Stimulated activated CD4-positive, alpha-beta T cell treated with anti-CD3 and anti-CD28 coated beads, Interleukin-4, amount 100 ng/mL, for 48 hours (primary cell): ENCODE results near the gene TCTA.
A peak's percentile ranks its signal among the peaks of the same experiment; 100 is the strongest.

Experiments
- DNase-seq, 2 donors: peaks; one replicate each; pipeline ENCODE4 v3.0.0-alpha.2; 2020; ENCODE audit warnings: low read depth in 2 of 2

TCTA gene

DNA sequence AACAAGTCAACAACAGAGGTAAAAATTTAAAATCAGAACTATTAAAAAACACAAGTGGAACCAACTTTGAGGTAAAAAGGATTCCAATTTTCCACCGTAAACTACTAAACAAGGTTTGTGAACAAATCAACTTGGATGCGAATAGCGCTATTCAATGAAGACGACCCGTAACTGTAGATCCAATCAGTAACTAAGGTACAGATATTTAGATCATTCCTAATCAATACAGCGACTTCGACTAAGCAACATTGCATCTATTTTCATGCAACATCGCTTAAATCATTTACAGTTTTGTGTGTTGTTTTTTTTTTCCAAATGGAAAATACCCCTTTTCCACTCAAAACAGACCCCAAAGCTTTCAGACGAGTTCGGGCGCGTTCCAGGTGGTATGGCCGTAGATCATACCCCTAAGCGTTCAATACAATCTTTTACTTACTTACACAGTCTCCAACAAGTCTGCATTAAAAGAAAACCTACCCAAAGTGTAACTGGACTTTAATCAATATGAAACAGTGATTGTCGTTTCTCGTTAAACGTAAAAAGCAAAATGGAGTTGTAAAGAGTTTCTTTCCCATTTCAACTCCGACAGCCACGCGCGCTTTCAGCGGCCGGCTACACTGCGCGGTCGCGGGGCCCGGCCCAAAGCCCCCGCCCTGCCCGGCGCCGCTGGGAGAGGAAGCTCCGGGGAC, 1.2 kb upstream of the TCTA start:
- DNase-seq: no peak

DNA sequence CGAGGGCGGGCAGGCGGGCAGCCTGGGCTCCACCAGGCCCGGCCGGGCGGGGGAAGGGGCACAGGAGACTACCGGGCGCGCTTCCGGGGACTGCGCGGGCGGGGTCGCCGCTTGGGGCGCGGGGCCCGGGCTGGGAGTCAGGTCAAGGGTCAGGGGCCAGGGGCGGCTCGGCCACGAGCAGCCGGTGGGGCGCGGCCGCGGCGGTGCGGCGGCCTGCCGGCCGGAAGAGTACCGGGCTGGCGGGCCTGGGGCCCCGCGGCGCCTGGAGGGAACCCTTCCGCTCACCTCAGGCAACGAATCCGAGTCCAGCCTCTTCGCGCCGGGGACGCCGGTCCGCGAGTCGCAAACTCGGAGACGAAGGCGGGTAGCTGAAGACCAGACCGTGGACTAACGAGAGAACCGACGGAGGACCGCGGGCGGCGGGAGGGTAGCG, 672 bp upstream of the TCTA start:
- peak in 1 of 2 donors; percentile 44 for DNase-seq

DNA sequence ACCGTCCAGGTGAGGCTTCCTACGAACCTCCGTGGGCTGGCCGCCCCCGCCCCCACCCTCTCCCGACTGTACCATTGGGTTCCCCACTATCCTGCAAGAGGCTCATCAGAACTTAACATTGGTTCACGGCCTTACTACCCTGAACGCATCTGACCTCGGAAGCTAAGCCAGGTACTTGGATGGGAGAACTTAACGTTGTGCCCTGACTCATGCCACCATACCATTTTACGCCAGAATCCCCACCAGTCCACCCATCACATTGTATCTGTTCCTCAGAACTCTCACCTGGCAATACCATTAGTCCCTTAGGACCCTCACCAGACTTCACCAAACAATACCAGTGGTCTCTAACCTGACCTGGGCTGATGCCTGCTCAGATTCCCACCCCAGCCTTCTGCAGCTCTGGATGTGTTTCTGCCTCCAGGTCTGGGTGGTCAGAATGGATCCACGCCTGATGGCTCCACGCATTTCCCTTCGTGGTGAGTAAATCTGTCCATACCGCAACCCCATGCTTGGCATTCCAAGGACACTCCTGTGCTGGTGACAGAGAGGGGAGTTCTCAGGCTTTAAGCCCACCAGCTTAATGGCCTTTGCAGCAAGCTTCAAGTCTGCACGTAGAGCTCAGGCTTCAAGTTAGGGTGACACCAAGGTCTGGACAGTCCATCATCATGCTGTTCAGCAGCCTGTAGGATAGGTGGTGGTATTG, 562 bp downstream of the TCTA start:
- no peak for DNase-seq

DNA sequence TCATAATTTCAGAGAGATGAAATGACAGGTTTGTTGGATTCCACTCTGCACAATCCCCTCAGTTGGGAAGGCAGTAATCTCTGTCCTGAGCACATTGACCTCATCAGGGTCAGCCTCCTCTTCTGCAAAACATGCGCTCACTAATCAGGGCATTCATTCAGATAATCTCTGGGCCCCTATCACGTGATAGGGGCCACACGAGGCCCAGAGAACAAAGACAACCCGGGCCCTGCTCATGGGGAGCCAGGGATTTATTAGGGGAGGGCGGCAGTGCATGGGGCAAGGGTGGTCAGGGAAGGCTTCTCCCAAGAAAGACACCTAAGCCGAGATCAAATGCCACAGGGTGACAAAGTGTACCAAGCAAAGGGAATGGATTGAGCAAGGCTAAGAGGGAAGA, 1.1 kb downstream of the TCTA start:
- DNase-seq: no peak

DNA sequence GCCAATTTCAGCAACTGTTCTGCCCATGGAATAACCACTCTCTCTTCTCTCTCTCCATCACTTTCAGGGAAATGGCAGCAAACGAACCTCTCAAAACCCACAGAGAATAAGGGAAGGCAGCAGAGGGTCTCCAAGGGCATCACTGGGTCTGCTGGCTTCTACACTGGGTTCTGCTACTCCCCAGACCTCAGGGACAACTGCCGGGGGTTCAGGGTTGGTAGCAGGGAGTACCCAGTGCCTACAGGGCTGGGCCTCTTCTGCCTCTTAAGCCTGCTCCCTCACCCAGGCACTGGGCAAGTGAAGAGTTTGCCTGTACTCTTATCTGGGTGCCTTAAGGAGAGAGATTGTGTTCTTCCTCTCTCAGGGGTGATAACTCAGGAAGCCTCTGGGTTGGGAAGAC, 2.5 kb downstream of the TCTA start:
- no peak for DNase-seq

DNA sequence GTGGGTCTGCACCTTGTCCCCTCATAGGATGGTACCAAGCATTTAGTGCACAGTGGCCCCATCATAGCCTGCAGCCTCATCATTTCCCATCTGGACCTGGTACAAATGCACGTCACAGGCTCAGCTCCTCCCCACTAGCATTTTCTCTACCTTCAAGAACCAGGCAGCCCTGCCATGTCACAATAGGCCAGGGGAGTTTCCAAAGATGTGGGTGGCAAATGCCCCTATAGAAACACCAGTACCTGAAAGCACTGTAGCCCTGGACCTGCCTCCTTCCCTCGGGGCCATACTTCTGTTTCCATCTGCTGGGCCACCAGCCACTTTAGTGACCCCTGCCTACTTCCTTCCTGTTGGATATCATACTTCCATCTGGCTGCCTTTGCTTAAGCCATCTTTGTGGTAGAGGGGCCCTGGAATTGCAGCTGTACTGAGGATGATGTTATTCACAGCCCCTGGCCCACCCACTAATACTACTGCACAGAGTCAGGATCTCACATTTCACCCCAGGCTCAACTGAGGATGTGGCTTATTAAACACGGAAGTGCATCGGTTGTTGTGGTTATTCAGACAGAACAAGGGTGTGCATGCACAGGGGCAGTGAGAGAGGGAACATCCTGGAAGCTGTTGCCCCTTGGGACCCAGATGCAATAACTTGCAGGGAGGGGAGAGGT, 3.8 kb downstream of the TCTA start:
- DNase-seq: peak; percentile 40 to 50

DNA sequence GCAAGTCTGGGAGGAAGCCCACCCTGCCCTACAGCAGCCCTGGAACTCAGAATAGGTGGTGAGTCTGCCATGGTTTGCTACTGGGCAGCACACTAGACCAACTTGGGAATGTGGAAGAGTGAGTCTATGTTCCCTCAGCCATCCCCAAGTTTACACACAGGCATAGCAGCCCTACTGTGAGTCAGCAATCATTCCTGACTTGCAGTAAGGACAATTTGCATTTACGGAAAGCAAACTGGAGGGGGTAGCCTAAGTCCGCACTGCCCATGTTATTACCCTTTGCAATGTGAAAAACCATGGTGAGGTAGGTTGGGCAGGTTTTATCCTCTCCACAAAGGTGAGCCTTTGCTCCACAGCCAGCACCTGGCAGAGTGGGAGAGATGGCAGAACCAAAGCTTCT, 4.6 kb downstream of the TCTA start:
- DNase-seq: no peak

DNA sequence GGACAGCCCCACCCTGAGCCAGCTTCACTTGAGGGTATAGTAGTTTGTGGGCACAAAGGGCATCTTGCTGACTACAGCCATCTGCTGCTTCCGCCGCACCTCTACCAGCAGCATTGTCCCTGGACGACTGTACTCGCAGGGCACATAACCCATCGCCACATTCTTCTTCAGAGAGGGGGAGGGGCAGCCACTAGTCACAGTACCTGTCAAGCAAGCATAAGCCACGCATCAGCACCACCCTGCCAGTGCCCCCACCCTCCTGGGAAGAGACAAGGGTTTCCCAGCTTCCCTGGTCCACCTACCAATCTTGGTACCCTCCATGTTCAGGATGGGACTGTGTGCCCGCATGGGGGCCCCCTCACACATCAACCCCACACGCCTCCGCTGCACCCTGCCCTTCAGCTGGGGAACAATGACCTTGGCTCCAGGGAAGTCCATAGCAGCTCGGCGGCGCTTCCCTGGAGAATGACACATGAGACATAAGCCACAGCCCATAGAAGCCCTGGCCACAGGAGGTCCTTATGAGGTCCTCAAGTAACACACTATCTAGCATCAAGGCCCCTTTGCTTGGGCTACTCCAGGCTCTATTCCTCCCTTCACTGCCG, 5.4 kb downstream of the TCTA start:
- no peak for DNase-seq

DNA sequence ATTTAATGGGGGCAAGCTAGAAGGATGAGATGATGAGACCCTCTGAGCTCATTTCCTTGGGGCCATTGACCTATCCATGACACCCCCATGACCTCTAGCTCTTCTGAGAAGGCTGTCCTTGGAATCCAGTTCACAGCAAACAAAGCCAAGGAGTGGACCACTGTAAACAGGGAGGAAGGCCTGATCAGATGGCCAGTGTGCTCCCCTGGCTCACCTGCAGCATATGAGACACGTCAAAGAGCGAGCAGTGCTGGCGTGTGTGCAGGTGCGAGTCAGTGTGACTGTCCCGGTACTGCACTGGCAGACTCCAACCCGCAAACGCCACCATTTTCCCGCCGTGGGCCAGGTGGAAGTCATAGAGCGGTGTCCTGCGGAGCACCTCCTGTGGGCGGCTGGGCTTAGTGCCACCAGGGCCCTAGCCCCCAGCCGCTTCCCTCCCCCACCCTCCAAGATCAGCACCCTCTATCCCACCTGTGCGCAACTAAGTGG, 9.7 kb downstream of the TCTA start:
- no peak for DNase-seq

DNA sequence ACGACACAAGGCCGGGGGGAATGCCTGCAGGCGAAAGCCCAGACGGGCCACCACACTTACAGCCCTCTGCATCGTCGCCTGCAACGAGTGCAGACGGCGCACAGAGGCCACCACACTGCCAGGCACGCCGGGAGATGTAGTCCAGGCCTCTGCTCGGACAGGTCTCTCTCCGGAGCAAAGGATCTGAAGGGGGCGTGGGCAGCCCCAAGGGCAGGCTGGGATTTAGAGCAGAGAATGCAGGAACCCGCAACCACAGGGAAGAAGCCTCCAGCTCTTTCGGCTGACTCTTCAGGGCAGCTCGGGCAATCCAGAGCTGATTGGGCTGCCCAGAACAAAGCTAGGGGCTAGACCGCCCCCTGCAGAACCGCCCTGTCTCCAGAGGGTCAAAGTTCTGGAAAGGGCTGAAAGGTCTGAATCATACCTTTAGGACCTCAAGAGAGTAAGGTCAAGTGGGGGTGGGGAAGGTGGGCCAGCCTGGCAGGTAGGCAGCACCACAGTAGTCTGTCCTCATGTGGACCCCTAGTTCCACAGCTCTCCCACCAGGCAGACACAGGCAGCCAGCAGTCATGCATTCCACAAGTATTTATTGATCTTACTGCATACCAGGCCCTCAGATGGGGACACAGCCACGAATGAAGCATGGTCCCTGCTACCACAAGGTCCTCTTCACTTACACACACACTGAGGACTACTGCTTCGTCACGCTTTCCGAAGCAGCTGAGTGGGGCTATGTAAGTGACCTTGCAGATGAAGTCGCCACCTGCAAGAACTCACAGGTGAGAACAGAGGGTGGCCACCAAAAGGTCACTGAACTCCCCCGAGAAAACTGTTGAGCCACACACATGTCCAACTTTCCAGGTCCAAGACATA, 10.4 kb downstream of the TCTA start, which contains the start of gene AMT:
Gene AMT, minus strand, starts transcription at position 95 of the 870 bp plus-strand sequence. Its CDS starts 23 bp downstream, at position 72.
- DNase-seq: no peak

DNA sequence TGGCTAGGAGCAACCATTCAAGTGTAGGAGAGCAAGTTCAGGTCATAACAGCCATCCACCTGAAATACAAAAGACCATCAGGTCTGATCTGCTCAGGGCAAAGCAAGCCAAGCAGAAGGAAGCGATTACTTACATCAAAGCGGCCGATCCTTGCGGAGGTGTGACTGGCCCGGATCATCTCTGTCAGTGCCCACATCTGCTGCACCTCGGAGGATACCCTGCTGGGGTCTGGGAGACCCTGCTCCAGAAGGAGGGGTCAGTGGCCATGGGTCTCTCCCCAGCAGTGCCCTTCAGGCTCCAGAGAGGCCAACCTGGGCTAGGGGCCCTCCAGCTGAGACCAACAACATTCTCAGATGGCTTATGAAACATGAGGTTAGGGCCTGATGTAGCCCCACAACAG, 12.6 kb downstream of the TCTA start:
- no peak for DNase-seq

DNA sequence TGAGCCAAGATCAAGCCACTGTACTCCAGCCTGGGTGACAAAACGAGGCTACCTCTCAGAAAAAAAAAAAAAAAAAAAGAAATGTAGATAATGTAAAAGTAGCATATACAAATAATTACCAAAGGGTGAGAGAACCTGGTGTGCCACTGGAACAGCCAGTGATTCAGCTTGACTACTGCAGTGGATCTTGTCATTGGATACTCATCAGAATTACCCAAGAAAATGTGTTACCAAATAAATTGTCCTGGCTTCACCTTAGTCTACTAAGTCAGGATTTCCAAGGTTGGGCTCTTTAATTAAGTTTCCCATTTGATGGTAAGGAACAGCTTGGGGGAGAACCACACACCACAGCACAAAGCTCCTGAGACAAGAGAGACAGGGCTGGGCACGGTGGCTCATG, 15.4 kb downstream of the TCTA start:
- DNase-seq: no peak

DNA sequence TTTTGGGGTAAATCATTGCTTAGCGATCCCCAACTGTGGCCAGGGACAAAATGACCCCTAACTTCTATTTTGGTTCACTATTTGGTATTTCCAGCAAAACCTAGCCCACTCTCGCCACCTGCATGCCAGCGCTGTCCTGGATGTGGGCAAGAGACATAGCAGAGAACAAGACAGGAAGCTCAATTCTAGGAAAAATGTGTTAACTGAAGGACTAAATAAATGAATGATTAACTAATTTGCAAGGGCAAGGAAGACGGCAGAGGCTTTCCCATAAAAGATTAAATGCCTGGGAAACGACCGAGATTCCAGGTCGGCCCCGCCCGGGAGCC, 16.5 kb downstream of the TCTA start:
- no peak for DNase-seq

DNA sequence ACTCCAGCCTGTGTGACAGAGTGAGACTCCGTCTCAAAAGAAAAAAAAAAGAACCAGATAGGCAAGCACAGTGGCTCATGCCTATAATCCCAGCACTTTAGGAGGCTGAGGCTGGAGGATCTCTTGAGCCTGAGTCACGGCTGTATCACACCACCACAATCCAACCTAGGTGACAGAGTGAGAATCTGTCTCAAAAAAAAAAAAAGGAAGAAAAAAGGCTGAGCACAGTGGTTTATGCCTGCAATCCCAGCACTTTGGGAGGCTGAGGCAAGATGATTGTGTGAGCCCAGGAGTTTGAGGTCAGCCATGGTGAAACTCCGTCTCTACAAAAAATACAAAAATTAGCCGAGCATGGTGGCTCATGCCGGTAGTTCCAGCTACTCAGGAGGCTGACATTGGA, 22.5 kb downstream of the TCTA start:
- DNase-seq: no peak

DNA sequence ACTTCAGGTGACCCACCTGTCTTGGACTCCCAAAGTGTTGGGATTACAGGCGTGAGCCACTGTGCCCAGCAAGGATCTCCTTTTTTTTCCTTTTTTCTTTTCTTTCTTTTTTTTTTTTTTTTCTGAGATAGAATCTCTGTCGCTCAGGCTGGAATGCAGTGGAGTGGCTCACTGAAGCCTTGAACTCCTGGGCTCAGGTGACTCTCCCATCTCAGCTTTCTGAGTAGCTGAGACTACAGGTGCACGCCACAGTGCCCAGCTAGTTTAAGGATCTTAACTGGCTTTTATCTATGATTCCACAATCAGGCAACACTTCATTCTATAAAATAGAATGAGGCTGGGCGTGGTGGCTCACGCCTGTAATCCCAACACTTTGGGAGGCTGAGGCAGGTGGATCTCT, 33.2 kb downstream of the TCTA start:
- DNase-seq: no peak

DNA sequence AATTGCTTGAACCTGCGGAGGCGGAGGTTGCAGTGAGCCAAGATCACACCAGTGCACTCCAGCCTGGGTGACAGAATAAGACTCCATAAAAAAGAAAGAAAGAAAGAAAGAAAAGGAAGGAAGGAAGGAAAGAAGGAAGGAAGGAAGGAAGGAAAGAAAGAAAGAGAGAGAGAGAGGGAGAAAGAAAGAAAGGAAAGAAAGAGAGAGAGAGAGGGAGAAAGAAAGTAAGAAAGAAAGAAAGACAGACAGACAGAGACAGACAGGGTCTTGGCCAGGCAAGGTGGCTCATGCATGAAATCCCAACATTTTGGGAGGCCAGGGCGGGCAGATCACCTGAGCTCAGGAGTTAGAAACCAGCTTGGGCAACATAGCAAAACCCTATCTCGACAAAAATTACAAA, 41.4 kb downstream of the TCTA start:
- no peak for DNase-seq

DNA sequence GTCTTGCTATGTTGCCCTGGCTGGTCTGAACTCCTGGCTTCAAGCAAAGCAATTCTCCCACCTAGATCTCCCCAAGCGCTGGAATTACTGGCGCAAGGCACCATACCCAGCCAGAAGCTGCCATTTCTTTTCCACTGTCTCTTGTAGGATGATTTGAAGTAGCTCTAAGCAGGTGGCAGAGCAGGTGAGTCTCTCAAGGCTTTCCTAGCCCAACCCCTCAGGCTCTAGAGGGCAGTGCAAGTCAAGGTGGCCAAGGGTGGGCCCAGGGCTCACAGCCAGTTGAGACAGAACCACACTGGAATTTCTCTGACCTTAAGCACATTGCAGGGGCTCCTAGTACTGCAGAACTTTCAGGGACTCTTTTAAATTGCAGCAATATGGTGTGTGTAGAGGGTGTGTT, 42.2 kb downstream of the TCTA start:
- no peak for DNase-seq

DNA sequence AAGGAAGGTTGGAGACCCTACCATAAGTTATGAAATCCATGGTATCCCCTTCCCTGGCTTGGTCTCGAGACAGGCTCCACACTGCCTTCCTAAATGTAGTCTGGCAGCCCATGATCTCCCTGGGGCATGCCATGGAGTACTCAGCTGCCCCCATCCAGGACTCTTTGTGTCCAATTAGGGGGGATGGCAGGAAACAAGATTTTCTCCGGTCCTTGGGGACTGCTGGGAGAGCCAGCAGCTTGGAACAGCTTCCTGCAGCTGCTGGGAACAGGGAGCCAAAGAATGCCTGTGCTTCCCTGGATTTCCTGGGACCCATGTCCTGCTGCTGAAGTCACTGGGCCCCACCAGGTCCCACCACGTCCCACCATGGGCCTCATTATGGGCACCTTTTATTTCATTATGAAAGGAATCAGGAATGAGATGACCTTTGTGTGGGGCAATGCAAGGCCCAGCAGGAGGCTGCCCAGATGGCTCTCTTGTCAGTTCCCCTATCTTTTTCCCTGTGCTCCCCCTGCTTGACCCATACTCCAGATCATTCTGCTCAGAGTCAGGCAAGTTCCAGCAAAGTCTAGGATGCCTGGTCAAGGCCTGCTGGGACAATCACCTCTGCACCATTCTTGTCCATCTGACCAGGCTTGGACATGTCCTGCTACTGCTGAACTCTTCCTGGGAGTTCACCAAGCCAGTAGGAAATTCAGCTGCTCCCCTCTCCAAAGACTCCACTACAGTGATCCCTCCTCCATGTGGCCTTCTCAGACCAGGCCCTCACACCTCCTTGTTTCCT, 42.9 kb downstream of the TCTA start:
- DNase-seq: no peak

DNA sequence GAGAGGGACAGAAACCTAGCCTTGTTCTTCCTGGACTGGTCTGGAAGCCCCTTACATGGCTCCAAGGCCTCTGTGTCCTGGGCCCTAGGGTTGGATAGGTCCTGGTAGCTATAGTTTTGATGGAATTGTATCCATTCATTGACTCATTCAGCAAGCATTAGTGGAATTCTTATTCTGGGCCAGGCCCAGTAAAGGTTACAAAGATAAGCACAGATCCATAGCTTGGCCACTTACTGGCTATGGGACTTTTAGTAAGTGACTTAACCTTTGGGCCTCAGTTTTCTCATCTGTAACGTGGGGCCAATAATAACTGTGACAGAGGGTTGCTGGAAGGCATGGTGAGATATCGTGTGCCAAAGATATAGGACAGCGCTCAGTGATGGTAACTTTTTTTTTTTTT, 44.2 kb downstream of the TCTA start:
- DNase-seq: no peak

DNA sequence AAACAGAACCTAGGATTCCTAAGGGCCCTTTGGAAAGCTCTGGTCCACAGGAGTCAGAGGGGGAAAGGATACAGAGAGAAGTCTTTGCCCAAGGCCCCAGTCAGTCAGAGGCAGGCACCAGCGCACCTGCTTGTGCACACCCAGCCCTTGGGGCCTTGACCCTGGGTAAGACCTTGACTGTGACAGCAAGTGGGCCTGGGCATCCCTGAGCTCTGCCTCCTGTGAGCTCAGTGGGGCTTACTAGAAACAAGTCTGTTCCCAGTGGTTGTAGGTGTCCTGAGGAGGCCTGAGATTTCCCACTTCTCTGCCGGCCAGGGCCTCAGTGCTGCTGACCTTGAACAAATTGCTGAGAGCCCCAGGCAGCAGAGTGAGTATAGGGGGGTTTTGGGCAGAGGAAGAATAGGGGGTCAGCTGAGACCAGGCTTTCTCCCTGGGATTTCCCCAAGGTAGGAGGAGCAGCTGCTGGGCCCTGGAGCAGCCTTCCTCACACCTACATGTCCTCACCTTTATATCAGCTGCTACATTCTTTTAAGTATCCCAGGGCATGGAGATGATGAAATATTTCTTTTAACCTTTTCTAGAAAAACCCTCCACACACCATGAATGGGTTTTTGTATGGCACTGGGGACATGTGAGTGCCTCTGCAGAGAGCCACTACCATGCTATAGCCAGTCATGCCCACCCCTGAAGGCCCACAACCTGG, 48.1 kb downstream of the TCTA start:
- no peak for DNase-seq
